GM23338 (cell line): Measurements from ENCODE around the gene ABCC5. TPM values are rescaled to one million over a fixed set of nuclear protein-coding genes. Genes with fewer than 3 reads are reported as not detected.

ENCODE experiments used
- ATAC-seq: fragments of 200-7000 bp; cut with Tn5 transposase; 3 replicates; pipeline ENCODE4 v1.9.1; 2020
- DNase-seq: peaks from one replicate; pipeline ENCODE4 v3.0.0-alpha.2; 2015; ENCODE audit warnings: low spot score
- H2AFZ ChIP-seq: fragments of 200-600 bp; sonication (generic); 2 replicates; pipeline ENCODE4 v1.8.0; 2016; ENCODE audit warnings: antibody characterized with exemption, mild to moderate bottlenecking, moderate library complexity
- H3F3A ChIP-seq: fragments of 200-600 bp; sonication (generic); replicated peaks from 2 replicates; pipeline ENCODE4 v1.8.0; 2017; ENCODE audit warnings: antibody characterized with exemption, mixed run types, low read depth
- H3K27ac ChIP-seq: fragments of 200-600 bp; sonication (generic); 2 replicates; pipeline ENCODE4 v1.6.1; 2016; ENCODE audit warnings: low read depth
- H3K27me3 ChIP-seq: fragments of 200-600 bp; sonication (generic); 2 replicates; pipeline ENCODE4 v1.8.0; 2016; ENCODE audit warnings: mild to moderate bottlenecking, mixed run types, moderate library complexity; ENCODE audit not compliant: insufficient read depth
- H3K36me3 ChIP-seq: fragments of 200-600 bp; sonication (generic); 2 replicates; pipeline ENCODE4 v1.8.0; 2016; ENCODE audit warnings: mild to moderate bottlenecking; ENCODE audit not compliant: insufficient read depth
- H3K4me1 ChIP-seq: fragments of 200-600 bp; sonication (generic); 2 replicates; pipeline ENCODE4 v1.8.0; 2016; ENCODE audit warnings: mild to moderate bottlenecking, moderate library complexity; ENCODE audit not compliant: insufficient read depth
- H3K4me2 ChIP-seq: fragments of 200-600 bp; sonication (generic); 2 replicates; pipeline ENCODE4 v1.7.1; 2017; ENCODE audit warnings: mixed run types
- H3K4me3 ChIP-seq: fragments of 200-600 bp; sonication (generic); 2 replicates; pipeline ENCODE4 v1.6.1; 2016; ENCODE audit warnings: mixed run types
- H3K79me2 ChIP-seq: fragments of 200-600 bp; sonication (generic); replicated peaks from 2 replicates; pipeline ENCODE4 v1.8.0; 2017; ENCODE audit warnings: mild to moderate bottlenecking; ENCODE audit not compliant: insufficient read depth
- H3K9me2 ChIP-seq: fragments of 200-600 bp; sonication (generic); 2 replicates; pipeline ENCODE4 v1.8.0; 2017; ENCODE audit not compliant: insufficient read depth
- H4K20me1 ChIP-seq: fragments of 200-600 bp; sonication (generic); replicated peaks from 2 replicates; pipeline ENCODE4 v1.8.0; 2017; ENCODE audit warnings: mild to moderate bottlenecking; ENCODE audit not compliant: insufficient read depth
- H3K27ac Mint-ChIP-seq: 2 replicates; pipeline ENCODE4 v1.8.0; 2020; ENCODE audit warnings: inconsistent platforms, mild to moderate bottlenecking, moderate library complexity, mixed read lengths
- H3K27me3 Mint-ChIP-seq: 3 replicates; pipeline ENCODE4 v1.8.0; 2022; ENCODE audit warnings: low read depth, mild to moderate bottlenecking, moderate library complexity, mixed read lengths, inconsistent platforms; ENCODE audit not compliant: insufficient read depth, poor library complexity
- H3K36me3 Mint-ChIP-seq: 3 replicates; pipeline ENCODE4 v1.8.0; 2021; ENCODE audit warnings: low read depth, mild to moderate bottlenecking, inconsistent platforms, moderate library complexity, mixed read lengths
- H3K4me1 Mint-ChIP-seq: 3 replicates; pipeline ENCODE4 v1.8.0; 2020; ENCODE audit warnings: mild to moderate bottlenecking, inconsistent platforms, mixed read lengths
- H3K4me3 Mint-ChIP-seq: 3 replicates; pipeline ENCODE4 v1.8.0; 2021; ENCODE audit warnings: moderate library complexity, mild to moderate bottlenecking, inconsistent platforms, mixed read lengths
- H3K9me3 Mint-ChIP-seq: 3 replicates; pipeline ENCODE4 v1.8.0; 2020; ENCODE audit warnings: moderate library complexity, mild to moderate bottlenecking, inconsistent platforms, mixed read lengths
- CREB1 ChIP-seq: fragments of 250-450 bp; sonication (Bioruptor Pico); IDR thresholded peaks from 2 replicates; pipeline ENCODE4 v1.5.0; 2020; ENCODE audit warnings: low read depth, mild to moderate bottlenecking, moderate library complexity
- EZH2 ChIP-seq: fragments of 200-600 bp; sonication (generic); IDR thresholded peaks from one replicate; pipeline ENCODE4 v1.8.0; 2017; ENCODE audit warnings: antibody characterized with exemption, mild to moderate bottlenecking, low read depth; ENCODE audit not compliant: unreplicated experiment
- EZH2phosphoT487 ChIP-seq: fragments of 200-600 bp; sonication (generic); IDR thresholded peaks from one replicate; pipeline ENCODE4 v1.8.1; 2018; ENCODE audit warnings: antibody characterized with exemption; ENCODE audit not compliant: unreplicated experiment
- JUNB ChIP-seq: IDR thresholded peaks from one replicate; pipeline ENCODE4 v1.6.1; 2016; ENCODE audit warnings: antibody characterized with exemption; ENCODE audit not compliant: unreplicated experiment
- NANOG ChIP-seq: IDR thresholded peaks from 2 replicates; pipeline ENCODE4 v1.6.1; 2016; ENCODE audit warnings: antibody characterized with exemption, borderline replicate concordance
- STAT1 ChIP-seq: IDR thresholded peaks from one replicate; pipeline ENCODE4 v1.6.1; 2016; ENCODE audit warnings: antibody characterized with exemption; ENCODE audit not compliant: unreplicated experiment
- ZNF114 ChIP-seq: fragments of 250-450 bp; sonication (Bioruptor Pico); IDR thresholded peaks from 2 replicates; pipeline ENCODE4 v1.5.0; 2020; ENCODE audit warnings: mild to moderate bottlenecking, moderate library complexity
- ZNF331 ChIP-seq: fragments of 250-450 bp; sonication (Bioruptor Pico); IDR thresholded peaks from 2 replicates; pipeline ENCODE4 v1.5.0; 2020; ENCODE audit warnings: low read depth, mild to moderate bottlenecking, moderate library complexity
- polyA plus RNA-seq: library from polyadenylated mRNA; unstranded; fragments of >200 nt; fragmentation: Nextera tagmentation; extraction: Ambion mirVana; gene quantifications from 2 replicates; pipeline ENCODE4 v1.2.1, GENCODE V29; 2016
- total RNA-seq: library from RNA; depleted of rRNA; stranded (reverse); fragments of >200 nt; shearing (Covaris generic); gene quantifications from 2 replicates; pipeline ENCODE4 v1.2.3, GENCODE V29; 2014
- TF ChIP-seq, protein P1 (sequence below): fragments of 250-450 bp; sonication (Bioruptor Pico); IDR thresholded peaks from 2 replicates; pipeline ENCODE4 v1.5.0; 2020; ENCODE audit warnings: mild to moderate bottlenecking, moderate library complexity
- TF ChIP-seq, protein P2 (sequence below), 2 experiments: fragments of 200-600 bp in 1 of 2; sonication (generic) in 1 of 2; conservative IDR thresholded peaks; 2 replicates each; pipeline versions ENCODE4 v1.5.1 to v1.6.1; 2016 to 2017; ENCODE audit warnings: antibody characterized with exemption in 2 of 2, low read depth in 2 of 2, mild to moderate bottlenecking in 2 of 2, moderate library complexity in 1 of 2
- TF ChIP-seq, protein P3 (sequence below): IDR thresholded peaks from one replicate; pipeline ENCODE4 v1.6.1; 2018; ENCODE audit warnings: antibody characterized with exemption; ENCODE audit not compliant: unreplicated experiment
- TF ChIP-seq, protein P4 (sequence below): IDR thresholded peaks from 2 replicates; pipeline ENCODE4 v1.6.1; 2016; ENCODE audit warnings: antibody characterized with exemption

The ABCC5 gene
- total and polyA plus RNA-seq, 2 experiments from 2014 or later, result 14.0 to 39.9 TPM

DNA sequence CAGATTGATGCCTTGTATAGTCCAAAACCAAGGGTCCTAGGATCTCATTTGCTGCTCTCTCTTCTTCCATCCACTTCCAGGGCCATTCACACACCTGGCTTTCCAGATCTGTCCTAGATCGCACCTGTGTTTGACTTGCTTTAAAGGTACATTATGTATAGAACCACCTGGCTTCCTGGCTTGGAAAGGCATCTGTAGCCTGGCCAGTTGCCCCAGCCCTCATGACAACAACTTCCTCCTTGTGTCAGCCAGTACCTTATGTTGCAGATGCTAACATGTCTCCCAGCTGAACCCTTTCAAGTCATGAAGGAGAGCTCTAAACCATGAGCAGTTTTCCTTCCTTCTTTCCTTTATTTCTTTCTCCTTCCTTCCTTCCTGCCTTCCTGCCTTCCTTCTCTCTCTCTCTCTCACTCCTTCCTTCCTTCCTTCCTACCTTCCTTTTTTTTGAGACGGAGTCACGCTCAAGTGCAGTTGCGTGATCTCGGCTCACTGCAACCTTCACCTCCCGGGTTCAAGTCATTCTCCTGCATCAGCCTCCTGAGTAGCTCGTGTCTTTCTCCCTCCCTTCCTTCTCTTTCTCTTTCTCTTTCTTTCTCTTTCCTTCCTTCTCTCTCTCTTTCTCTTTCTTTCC, 32.6 kb upstream of the ABCC5 start:
- H3K36me3 Mint-ChIP-seq, result no peaks in the 10 kb centered on the region
- no peaks in the 10 kb centered on the region for H3K4me1 Mint-ChIP-seq

More for the DNA sequence above, 32.6 kb upstream of the ABCC5 start:
- Histone ChIP-seq H3K36me3 (no peaks in the 10 kb centered on the region), H3K79me2 (no peaks in the 10 kb centered on the region), H3K9me2 (no peaks in the 10 kb centered on the region), H3K4me1 (no peaks in the 10 kb centered on the region), H2AFZ (no peak overlapping the region), H3K27me3 (no peaks in the 10 kb centered on the region), H3K4me3 (no peak overlapping the region), H3F3A (no peaks in the 10 kb centered on the region), H3K4me2 (no peak overlapping the region), H3K27ac (no peak overlapping the region), H4K20me1 (no peaks in the 10 kb centered on the region)
- TF ChIP-seq ZNF331 (CRISPR knock-in tag) (no peak), CREB1 (CRISPR knock-in tag) (no peak), NANOG (no peak), EZH2 (no peak), STAT1 (no peak), ZNF114 (CRISPR knock-in tag) (no peak), JUNB (no peak), EZH2phosphoT487 (no peak)
- TF ChIP-seq, protein P1, sequence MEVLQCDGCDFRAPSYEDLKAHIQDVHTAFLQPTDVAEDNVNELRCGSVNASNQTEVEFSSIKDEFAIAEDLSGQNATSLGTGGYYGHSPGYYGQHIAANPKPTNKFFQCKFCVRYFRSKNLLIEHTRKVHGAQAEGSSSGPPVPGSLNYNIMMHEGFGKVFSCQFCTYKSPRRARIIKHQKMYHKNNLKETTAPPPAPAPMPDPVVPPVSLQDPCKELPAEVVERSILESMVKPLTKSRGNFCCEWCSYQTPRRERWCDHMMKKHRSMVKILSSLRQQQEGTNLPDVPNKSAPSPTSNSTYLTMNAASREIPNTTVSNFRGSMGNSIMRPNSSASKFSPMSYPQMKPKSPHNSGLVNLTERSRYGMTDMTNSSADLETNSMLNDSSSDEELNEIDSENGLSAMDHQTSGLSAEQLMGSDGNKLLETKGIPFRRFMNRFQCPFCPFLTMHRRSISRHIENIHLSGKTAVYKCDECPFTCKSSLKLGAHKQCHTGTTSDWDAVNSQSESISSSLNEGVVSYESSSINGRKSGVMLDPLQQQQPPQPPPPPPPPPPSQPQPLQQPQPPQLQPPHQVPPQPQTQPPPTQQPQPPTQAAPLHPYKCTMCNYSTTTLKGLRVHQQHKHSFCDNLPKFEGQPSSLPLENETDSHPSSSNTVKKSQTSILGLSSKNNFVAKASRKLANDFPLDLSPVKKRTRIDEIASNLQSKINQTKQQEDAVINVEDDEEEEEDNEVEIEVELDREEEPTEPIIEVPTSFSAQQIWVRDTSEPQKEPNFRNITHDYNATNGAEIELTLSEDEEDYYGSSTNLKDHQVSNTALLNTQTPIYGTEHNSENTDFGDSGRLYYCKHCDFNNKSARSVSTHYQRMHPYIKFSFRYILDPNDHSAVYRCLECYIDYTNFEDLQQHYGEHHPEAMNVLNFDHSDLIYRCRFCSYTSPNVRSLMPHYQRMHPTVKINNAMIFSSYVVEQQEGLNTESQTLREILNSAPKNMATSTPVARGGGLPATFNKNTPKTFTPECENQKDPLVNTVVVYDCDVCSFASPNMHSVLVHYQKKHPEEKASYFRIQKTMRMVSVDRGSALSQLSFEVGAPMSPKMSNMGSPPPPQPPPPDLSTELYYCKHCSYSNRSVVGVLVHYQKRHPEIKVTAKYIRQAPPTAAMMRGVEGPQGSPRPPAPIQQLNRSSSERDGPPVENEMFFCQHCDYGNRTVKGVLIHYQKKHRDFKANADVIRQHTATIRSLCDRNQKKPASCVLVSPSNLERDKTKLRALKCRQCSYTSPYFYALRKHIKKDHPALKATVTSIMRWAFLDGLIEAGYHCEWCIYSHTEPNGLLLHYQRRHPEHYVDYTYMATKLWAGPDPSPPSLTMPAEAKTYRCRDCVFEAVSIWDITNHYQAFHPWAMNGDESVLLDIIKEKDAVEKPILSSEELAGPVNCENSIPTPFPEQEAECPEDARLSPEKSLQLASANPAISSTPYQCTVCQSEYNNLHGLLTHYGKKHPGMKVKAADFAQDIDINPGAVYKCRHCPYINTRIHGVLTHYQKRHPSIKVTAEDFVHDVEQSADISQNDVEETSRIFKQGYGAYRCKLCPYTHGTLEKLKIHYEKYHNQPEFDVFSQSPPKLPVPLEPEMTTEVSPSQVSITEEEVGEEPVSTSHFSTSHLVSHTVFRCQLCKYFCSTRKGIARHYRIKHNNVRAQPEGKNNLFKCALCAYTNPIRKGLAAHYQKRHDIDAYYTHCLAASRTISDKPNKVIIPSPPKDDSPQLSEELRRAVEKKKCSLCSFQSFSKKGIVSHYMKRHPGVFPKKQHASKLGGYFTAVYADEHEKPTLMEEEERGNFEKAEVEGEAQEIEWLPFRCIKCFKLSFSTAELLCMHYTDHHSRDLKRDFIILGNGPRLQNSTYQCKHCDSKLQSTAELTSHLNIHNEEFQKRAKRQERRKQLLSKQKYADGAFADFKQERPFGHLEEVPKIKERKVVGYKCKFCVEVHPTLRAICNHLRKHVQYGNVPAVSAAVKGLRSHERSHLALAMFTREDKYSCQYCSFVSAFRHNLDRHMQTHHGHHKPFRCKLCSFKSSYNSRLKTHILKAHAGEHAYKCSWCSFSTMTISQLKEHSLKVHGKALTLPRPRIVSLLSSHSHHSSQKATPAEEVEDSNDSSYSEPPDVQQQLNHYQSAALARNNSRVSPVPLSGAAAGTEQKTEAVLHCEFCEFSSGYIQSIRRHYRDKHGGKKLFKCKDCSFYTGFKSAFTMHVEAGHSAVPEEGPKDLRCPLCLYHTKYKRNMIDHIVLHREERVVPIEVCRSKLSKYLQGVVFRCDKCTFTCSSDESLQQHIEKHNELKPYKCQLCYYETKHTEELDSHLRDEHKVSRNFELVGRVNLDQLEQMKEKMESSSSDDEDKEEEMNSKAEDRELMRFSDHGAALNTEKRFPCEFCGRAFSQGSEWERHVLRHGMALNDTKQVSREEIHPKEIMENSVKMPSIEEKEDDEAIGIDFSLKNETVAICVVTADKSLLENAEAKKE (CRISPR knock-in tag), result no peak
- TF ChIP-seq, protein P2, sequence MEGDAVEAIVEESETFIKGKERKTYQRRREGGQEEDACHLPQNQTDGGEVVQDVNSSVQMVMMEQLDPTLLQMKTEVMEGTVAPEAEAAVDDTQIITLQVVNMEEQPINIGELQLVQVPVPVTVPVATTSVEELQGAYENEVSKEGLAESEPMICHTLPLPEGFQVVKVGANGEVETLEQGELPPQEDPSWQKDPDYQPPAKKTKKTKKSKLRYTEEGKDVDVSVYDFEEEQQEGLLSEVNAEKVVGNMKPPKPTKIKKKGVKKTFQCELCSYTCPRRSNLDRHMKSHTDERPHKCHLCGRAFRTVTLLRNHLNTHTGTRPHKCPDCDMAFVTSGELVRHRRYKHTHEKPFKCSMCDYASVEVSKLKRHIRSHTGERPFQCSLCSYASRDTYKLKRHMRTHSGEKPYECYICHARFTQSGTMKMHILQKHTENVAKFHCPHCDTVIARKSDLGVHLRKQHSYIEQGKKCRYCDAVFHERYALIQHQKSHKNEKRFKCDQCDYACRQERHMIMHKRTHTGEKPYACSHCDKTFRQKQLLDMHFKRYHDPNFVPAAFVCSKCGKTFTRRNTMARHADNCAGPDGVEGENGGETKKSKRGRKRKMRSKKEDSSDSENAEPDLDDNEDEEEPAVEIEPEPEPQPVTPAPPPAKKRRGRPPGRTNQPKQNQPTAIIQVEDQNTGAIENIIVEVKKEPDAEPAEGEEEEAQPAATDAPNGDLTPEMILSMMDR (conservative IDR thresholded peaks at IDR 0.05; ENCODE audit: low read depth in 2 of 2), result no peak
- TF ChIP-seq, protein P3, sequence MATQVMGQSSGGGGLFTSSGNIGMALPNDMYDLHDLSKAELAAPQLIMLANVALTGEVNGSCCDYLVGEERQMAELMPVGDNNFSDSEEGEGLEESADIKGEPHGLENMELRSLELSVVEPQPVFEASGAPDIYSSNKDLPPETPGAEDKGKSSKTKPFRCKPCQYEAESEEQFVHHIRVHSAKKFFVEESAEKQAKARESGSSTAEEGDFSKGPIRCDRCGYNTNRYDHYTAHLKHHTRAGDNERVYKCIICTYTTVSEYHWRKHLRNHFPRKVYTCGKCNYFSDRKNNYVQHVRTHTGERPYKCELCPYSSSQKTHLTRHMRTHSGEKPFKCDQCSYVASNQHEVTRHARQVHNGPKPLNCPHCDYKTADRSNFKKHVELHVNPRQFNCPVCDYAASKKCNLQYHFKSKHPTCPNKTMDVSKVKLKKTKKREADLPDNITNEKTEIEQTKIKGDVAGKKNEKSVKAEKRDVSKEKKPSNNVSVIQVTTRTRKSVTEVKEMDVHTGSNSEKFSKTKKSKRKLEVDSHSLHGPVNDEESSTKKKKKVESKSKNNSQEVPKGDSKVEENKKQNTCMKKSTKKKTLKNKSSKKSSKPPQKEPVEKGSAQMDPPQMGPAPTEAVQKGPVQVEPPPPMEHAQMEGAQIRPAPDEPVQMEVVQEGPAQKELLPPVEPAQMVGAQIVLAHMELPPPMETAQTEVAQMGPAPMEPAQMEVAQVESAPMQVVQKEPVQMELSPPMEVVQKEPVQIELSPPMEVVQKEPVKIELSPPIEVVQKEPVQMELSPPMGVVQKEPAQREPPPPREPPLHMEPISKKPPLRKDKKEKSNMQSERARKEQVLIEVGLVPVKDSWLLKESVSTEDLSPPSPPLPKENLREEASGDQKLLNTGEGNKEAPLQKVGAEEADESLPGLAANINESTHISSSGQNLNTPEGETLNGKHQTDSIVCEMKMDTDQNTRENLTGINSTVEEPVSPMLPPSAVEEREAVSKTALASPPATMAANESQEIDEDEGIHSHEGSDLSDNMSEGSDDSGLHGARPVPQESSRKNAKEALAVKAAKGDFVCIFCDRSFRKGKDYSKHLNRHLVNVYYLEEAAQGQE, result no peak
- TF ChIP-seq, protein P4, sequence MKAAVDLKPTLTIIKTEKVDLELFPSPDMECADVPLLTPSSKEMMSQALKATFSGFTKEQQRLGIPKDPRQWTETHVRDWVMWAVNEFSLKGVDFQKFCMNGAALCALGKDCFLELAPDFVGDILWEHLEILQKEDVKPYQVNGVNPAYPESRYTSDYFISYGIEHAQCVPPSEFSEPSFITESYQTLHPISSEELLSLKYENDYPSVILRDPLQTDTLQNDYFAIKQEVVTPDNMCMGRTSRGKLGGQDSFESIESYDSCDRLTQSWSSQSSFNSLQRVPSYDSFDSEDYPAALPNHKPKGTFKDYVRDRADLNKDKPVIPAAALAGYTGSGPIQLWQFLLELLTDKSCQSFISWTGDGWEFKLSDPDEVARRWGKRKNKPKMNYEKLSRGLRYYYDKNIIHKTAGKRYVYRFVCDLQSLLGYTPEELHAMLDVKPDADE, result no peak
- H3K4me3 Mint-ChIP-seq, result no peak overlapping the region
- H3K9me3 Mint-ChIP-seq, result no peaks in the 10 kb centered on the region; the same call in 2 of the 3 replicates
- H3K27ac Mint-ChIP-seq, result no peak overlapping the region
- peaks cover 7% of the 10 kb centered on the region for H3K27me3 Mint-ChIP-seq
- ATAC-seq, result no peak
- DNase-seq, result no peak
